NB4 (cell line): ENCODE data around the gene TUBA4B.

Experiments
- CTCF ChIP-seq: IDR thresholded peaks from one replicate; pipeline ENCODE4 v1.5.1; 2012; ENCODE audit warnings: low read depth, low read length
- MAX ChIP-seq: IDR thresholded peaks from 2 replicates; pipeline ENCODE4 v1.6.1; 2011; ENCODE audit warnings: low read depth, low read length

DNA sequence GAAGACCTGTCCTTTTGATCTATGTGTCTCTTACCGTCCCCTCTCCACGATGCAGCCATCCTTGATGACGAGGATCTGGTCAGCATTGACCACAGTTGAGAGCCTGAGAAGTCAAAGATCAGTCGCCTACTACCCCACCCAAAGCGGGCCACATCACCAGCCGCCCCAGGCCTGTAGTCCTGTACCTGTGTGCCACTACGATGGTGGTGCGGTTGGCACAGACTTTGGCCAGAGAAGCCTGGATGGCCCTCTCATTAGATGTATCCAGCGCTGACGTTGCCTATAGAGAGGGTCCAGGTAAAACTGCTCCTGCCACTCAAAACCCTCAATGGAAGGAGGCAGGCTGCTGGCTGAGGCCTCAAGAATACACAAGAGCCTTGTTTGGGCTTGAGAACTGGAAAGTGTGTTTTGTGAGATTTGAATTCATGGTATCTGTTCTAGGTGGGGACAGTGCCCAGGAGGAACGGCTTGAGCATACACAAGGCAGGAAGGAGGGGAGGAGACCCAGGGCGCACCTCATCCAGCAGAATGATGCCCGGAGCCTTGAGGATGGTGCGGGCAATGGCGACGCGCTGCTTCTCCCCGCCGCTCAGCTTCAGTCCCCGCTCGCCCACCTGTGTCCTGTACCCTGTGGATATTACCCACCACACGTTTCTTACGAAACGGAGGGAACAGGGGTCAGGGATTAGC, 42.7 kb upstream of the TUBA4B start:
- no peak for TF ChIP-seq CTCF
- no peak for TF ChIP-seq MAX
